ENCODE measurements around the gene EMILIN2. TPM values are rescaled to one million over a fixed set of nuclear protein-coding genes. Genes with fewer than 3 reads are reported as not detected.

The EMILIN2 gene
- total RNA-seq, 2 experiments from 2014 or later = 17.3 to 19.4 TPM

GRCh38 chr18:2960983-2961696, 114.3 kb downstream of the EMILIN2 start:
- H3K9me3 Mint-ChIP-seq = no peaks in the 10 kb centered on the region
- peak overlapping the region; percentile 99 for H3K27ac Mint-ChIP-seq
- peak overlapping the region; percentile 65 for H3K4me3 Mint-ChIP-seq
- peaks cover 57% of the 10 kb centered on the region for H3K36me3 Mint-ChIP-seq (ENCODE audit: low read depth)
- ATAC-seq (peak; percentile 4), DNase-seq (no peak)
- TF ChIP-seq, protein P1, sequence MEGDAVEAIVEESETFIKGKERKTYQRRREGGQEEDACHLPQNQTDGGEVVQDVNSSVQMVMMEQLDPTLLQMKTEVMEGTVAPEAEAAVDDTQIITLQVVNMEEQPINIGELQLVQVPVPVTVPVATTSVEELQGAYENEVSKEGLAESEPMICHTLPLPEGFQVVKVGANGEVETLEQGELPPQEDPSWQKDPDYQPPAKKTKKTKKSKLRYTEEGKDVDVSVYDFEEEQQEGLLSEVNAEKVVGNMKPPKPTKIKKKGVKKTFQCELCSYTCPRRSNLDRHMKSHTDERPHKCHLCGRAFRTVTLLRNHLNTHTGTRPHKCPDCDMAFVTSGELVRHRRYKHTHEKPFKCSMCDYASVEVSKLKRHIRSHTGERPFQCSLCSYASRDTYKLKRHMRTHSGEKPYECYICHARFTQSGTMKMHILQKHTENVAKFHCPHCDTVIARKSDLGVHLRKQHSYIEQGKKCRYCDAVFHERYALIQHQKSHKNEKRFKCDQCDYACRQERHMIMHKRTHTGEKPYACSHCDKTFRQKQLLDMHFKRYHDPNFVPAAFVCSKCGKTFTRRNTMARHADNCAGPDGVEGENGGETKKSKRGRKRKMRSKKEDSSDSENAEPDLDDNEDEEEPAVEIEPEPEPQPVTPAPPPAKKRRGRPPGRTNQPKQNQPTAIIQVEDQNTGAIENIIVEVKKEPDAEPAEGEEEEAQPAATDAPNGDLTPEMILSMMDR (IDR thresholded peaks at IDR 0.05) = no peak
- CTCF ChIA-PET = interaction anchor here (1.0 to 10.1 kb wide), 9 partner anchors 11 to 285 kb away, joined by 3 to 152 read pairs (median 6); no protein-coding TSS in a partner anchor
- H3K4me1 Mint-ChIP-seq (ENCODE audit: low read depth) = peaks cover 81% of the 10 kb centered on the region
- POLR2A ChIA-PET = interaction anchor here (0.6 to 10.3 kb wide), 8 partner anchors 11 to 634 kb away, joined by 3 to 207 read pairs (median 8); partner anchors contain the start of gene MYL12A
- intact Hi-C loops (cut with micrococcal nuclease) = loop anchor here (5.0 kb wide), 1 partner anchor 286 kb away; the partner anchor contains the start of gene MYL12A
- no peaks in the 10 kb centered on the region for H3K27me3 Mint-ChIP-seq

DNA sequence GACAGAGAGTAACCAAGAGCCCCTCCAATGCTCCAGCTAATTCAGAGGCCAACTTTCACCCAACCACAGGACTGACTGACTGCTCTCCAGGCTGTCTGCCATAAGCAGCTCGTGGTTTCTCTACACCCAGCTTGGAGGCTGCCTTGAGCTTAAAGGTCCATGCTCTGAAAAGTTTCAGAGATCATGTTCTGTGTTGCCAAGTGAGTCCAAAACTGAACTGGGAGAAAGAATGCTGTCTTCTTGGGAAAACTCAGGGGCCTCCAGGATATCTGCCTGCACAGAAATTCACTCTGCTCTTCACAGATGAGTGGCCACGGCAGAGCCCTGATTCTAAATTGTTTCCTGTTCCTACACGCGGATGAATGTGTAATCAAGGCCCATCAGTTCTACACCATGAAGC, 115.0 kb downstream of the EMILIN2 start:
- TF ChIP-seq, protein P1 (IDR thresholded peaks at IDR 0.05) = no peak
- ChIA-PET CTCF (interaction anchor here (1.3 to 10.1 kb wide), 8 partner anchors 11 to 190 kb away, joined by 3 to 152 read pairs (median 18); no protein-coding TSS in a partner anchor), POLR2A (interaction anchor here (0.6 to 10.3 kb wide), 8 partner anchors 11 to 634 kb away, joined by 3 to 207 read pairs (median 6); no protein-coding TSS in a partner anchor)
- H3K4me1 Mint-ChIP-seq (ENCODE audit: low read depth) = peaks cover 81% of the 10 kb centered on the region
- H3K27ac Mint-ChIP-seq = peak overlapping the region; percentile 99
- intact Hi-C loops (cut with micrococcal nuclease) = loop anchor here (5.0 kb wide), 1 partner anchor 285 kb away; the partner anchor contains the start of gene MYL12A
- H3K27me3 Mint-ChIP-seq = no peaks in the 10 kb centered on the region
- DNase-seq (peak; percentile 57), ATAC-seq (peak; percentile 19)
- no peaks in the 10 kb centered on the region for H3K9me3 Mint-ChIP-seq
- peak overlapping the region; percentile 65 for H3K4me3 Mint-ChIP-seq
- H3K36me3 Mint-ChIP-seq (ENCODE audit: low read depth) = peaks cover 57% of the 10 kb centered on the region

GRCh38 chr18:2963048-2963447, 116.2 kb downstream of the EMILIN2 start:
- intact Hi-C loops (cut with micrococcal nuclease) = loop anchor here (5.0 kb wide), 1 partner anchor 284 kb away; the partner anchor contains the start of gene MYL12A
- H3K4me3 Mint-ChIP-seq = peak overlapping the region; percentile 65
- H3K4me1 Mint-ChIP-seq (ENCODE audit: low read depth) = peaks cover 82% of the 10 kb centered on the region
- H3K27ac Mint-ChIP-seq = peak overlapping the region; percentile 99
- peak; percentile 58 for ATAC-seq
- DNase-seq = peak; percentile 72
- H3K9me3 Mint-ChIP-seq = no peaks in the 10 kb centered on the region
- TF ChIP-seq, protein P1 (IDR thresholded peaks at IDR 0.05) = no peak
- ChIA-PET CTCF (interaction anchor here (2.1 to 10.1 kb wide), 5 partner anchors 9 to 100 kb away, joined by 6 to 152 read pairs (median 32); no protein-coding TSS in a partner anchor), POLR2A (interaction anchor here (1.1 to 10.3 kb wide), 4 partner anchors 10 to 285 kb away, joined by 4 to 207 read pairs (median 74); no protein-coding TSS in a partner anchor)
- no peaks in the 10 kb centered on the region for H3K27me3 Mint-ChIP-seq
- peaks cover 51% of the 10 kb centered on the region for H3K36me3 Mint-ChIP-seq (ENCODE audit: low read depth)

DNA sequence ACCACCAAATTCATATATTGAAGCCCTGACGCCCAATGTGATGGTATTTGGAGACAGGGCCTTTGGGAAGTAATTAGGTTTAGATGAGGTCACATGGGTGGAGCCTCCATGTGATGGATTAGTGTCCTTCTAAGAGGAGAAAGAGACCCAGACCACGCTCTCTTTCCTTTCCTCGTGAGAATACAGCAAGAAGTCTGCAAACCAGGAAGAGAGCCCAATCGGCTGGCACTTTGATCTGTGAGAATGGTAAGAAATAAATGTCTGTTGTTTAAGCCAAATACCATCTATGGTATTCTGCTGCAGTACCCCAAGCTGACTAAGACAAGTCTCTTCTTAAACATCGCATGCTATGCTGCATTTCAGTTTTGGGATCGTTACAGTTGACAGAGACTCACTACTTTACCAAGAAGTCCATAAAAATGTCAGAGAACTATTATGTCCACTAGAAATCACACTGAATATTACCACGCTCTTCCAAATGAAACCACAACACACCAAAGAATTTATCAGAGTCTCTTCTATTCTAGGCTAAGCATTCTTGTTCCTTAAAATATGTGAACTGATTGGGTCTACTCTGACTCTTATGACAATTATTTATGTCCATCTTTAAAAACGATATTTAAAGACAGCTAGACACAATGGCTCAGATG, 117.7 kb downstream of the EMILIN2 start:
- DNase-seq (peak; percentile 54), ATAC-seq (no peak)
- ChIA-PET POLR2A (interaction anchor here (0.9 to 10.3 kb wide), 6 partner anchors 8 to 31 kb away, joined by 3 to 207 read pairs (median 3); no protein-coding TSS in a partner anchor), CTCF (interaction anchor here (5.3 to 10.1 kb wide), 4 partner anchors 8 to 30 kb away, joined by 30 to 152 read pairs (median 80); no protein-coding TSS in a partner anchor)
- intact Hi-C loops (cut with micrococcal nuclease) = loop anchor here (5.0 kb wide), 1 partner anchor 283 kb away; the partner anchor contains the start of gene MYL12A
- H3K9me3 Mint-ChIP-seq = no peaks in the 10 kb centered on the region
- H3K36me3 Mint-ChIP-seq (ENCODE audit: low read depth) = peaks cover 51% of the 10 kb centered on the region
- TF ChIP-seq, protein P1 (IDR thresholded peaks at IDR 0.05) = no peak
- H3K27me3 Mint-ChIP-seq = no peaks in the 10 kb centered on the region
- H3K4me1 Mint-ChIP-seq (ENCODE audit: low read depth) = peaks cover 85% of the 10 kb centered on the region
- H3K27ac Mint-ChIP-seq = peak overlapping the region; percentile 99
- H3K4me3 Mint-ChIP-seq = peak overlapping the region; percentile 64

Other genes starting within 250 kb of the EMILIN2 start
- gene SMCHD1, start 191.3 kb upstream of the EMILIN2 start, total RNA-seq = 10 to 100 TPM; 97.4 to 98.9 TPM
- gene LPIN2, start 166.1 kb downstream of the EMILIN2 start, total RNA-seq = 10 to 100 TPM; 95.5 to 95.7 TPM